HG03175 (cell line): ENCODE results near the gene ZNF200.
A peak's percentile ranks its signal among the peaks of the same experiment; 100 is the strongest.
"Not testable (repeated sequence)": the region's sequence is repeated elsewhere in the genome, so short reads cannot be mapped to it uniquely, and the experiment has no call there.

ENCODE experiments used
- ATAC-seq: cut with Tn5 transposase; IDR thresholded peaks from one replicate; pipeline ENCODE4 v1.9.1; 2021; ENCODE audit warnings: mild to moderate bottlenecking, moderate library complexity; ENCODE audit not compliant: unreplicated experiment

ZNF200 gene, protein sequence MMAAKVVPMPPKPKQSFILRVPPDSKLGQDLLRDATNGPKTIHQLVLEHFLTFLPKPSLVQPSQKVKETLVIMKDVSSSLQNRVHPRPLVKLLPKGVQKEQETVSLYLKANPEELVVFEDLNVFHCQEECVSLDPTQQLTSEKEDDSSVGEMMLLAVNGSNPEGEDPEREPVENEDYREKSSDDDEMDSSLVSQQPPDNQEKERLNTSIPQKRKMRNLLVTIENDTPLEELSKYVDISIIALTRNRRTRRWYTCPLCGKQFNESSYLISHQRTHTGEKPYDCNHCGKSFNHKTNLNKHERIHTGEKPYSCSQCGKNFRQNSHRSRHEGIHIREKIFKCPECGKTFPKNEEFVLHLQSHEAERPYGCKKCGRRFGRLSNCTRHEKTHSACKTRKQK

GRCh38 chr16:3234857-3235561, at the start of gene ZNF200:
Gene ZNF200 (minus strand): TSS chr16:3235158. CDS start chr16:3233755, 1,403 bp downstream.
- peak; percentile 90 for ATAC-seq

DNA sequence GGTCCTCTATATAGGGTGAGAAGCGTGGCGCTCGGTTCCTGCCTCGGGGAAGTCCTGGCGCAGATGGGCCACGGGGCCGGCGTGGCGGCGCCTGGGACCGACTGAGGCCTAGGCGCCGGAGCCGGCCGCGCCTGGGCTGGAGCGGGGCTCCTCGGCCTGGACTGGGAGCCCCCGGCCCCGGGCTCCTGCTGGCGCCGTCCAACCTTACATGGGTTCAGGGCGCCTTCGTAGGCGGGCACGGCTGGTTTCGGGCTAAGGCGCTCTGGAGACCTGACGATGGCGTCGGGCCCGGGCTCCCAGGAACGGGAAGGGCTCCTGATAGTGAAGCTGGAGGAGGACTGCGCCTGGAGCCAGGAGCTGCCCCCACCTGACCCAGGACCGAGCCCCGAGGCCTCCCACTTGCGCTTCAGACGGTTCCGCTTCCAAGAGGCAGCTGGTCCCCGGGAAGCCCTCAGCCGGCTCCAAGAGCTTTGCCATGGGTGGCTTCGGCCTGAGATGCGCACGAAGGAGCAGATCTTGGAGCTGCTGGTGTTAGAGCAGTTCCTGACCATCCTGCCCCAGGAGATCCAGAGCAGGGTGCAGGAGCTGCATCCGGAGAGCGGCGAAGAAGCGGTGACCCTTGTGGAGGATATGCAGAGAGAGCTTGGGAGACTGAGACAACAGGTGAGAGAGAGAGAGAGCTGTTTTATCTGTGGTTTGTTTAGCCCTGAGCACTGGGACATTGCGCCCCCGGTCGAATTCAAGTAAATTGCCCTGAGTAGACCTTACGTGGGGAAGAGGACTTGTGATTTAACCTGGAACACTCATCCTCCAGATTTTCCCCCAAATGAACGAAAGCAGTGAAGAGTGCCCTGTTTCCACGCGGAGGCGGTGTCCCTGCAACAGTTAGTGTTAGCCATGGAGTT, 48.8 kb upstream of the ZNF200 start:
- ATAC-seq: no peak

DNA sequence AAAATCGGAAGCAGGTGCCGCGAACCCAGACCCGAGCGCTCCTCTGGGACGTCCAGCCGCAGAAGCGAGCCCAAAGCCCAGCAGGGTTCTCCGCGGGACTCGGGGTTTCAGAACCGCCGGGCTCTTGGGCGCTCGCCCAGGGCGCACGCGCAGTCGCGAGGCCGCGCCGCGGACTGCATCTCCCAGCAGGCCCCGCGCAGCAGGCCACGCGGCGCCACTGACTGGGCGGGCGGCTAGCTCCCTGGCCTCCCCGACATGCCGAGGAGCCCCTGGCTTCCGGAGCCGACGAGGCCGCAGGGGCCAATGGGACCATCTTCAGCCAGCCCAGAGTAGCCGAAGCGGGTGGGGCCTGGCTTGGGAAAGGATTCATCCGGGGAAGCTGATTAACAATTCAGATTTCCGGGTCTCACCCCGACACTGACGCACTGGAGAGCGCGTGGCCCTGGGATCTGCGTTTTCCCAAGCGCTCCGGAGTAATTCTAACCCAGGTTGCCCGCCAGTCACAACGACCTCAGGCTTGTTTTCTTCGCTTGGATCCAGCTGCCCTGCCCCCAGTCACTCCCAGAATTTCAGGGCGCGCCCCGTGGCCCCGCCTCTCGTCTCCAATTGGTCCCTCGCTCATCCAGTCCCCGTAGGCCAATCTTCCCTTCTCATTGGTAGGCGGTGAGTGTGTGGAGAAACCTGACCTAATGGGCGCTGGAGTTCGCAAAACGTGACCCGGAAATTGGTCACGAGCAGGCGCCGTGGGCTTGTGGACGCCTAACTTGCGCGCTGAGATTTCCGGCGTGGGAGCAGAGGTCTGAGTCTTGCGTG, 48.0 kb upstream of the ZNF200 start, which contains the start of gene ZNF263:
TSS of gene ZNF263 (plus strand) at position 762 of the 813 bp plus-strand sequence. CDS start 328 bp downstream, outside the sequence.
- peak; percentile 81 for ATAC-seq

- peak; percentile 33 for ATAC-seq
Measured at GRCh38 chr16:3282103-3282729, 47.3 kb upstream of the ZNF200 start.

- no peak for ATAC-seq
Measured at GRCh38 chr16:3281222-3281820, 46.4 kb upstream of the ZNF200 start.

- ATAC-seq: no peak
Measured at GRCh38 chr16:3276679-3277078, 41.7 kb upstream of the ZNF200 start.

GRCh38 chr16:3274947-3275346, 40.0 kb upstream of the ZNF200 start:
- ATAC-seq: no peak

DNA sequence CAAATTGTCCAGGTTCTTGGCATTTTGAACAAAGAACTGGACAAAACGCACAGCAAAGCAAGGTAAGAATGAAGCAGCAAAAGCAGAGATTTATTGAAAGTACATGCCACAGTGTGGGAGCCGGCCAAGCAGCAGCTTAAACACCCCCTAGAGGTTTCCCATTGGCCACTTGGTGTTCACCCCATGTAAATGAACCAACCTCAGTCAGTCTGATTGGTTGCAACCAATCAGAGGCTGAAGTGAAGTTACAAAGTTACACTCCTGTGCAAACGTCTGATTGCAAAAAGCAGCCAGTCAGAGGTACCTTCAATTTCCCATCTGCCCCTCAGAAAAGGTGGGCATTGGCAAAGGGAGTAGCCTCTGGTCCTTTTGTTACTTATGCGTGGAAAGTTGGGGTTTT, 39.5 kb upstream of the ZNF200 start:
- no peak for ATAC-seq

- not testable (repeated sequence) for ATAC-seq
Measured at GRCh38 chr16:3271281-3271680, 36.3 kb upstream of the ZNF200 start.

DNA sequence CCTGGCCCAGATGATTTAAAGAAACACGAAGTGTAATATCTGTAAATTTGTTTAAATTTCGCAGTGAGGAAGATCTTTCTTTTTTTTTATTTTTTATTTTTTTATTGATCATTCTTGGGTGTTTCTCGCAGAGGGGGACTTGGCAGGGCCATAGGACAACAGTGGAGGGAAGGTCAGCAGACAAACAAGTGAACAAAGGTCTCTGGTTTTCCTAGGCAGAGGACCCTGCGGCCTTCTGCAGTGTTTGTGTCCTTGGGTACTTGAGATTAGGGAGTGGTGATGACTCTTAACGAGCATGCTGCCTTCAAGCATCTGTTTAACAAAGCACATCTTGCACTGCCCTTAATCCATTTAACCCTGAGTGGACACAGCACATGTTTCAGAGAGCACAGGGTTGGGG, 35.8 kb upstream of the ZNF200 start:
- not testable (repeated sequence) for ATAC-seq

DNA sequence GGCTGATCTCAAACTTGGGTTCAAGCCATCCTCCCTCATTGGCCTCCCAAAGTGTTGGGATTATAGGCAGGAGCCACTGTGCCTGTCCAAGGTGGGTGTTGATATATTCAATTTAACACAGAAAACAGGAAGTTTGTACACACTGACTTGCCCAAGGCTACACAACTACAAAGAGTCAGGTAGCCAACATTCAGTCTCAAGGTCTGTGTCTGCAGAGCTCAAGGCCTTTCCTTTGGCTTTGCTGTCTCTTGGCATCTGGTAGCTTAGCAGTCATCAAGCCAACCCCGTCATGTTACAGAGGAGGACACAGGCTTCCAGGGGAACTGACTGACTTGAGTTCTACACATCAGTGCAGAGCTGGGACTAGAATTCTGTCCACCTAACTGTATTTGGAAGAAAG, 33.3 kb upstream of the ZNF200 start:
- ATAC-seq: no peak

- no peak for ATAC-seq
Measured at GRCh38 chr16:3266873-3267537, 32.0 kb upstream of the ZNF200 start.

DNA sequence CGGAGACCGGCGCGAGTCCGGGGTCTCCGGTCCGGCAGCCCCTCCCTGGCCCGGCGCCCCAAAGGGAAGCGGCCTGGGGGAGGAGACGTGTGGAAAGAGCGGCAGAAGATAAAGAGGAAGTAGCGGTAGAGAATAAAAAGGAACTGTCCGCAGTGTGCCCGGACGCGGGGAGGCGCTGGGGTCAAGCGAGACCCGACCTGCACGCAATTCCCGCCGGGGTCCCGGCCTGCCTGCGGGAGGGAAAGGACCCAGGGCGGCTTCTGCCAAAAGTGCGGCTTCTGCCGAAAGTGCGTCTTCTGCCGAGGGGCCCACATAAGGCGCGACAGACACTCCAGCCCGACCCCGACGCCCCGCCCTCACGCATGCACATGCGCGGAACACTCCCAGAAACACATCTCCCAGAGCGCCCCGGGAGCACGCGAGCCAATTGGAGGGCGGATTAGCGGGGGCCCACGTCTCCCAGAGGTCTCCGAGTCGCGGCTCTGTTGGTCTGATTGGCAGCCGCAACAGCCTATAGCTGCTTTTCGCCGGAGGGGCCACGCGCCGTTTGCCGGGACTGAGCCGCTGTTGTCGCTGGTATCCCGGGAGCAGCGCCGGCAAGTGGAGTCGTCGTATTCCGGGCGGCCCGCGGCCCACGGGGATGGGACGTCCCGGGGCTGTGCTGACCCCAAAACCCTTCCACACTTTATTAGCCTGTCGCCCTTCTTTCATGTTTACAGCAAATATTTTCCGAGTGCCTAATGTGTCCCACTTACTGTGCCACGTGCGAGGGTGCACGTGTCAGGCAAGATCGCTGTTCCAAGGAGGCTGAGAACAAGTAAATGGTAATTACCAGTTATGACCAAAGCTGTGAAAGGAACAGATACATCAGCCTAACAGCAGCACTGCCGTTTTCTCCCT, 29.4 kb upstream of the ZNF200 start:
- ATAC-seq: peak; percentile 87

DNA sequence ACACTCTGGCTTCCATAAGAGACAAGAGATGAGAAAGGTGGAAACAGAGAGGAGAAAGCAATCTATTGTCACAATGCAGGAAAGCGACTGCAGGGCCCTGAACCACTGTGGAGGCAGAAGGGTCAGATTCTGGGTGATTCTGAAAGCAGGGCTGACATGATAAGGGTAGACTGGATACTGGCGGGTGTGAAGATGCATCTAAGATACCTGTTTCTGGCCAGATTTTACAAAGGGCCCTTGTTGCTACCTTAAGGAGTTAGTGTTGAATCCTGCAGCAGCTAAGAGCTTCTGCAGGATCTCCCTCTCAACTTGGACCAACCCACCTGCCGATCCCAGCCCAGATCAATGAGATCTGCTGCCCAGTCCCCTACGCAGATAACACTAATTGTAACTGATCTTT, 27.6 kb upstream of the ZNF200 start:
- ATAC-seq: no peak

- no peak for ATAC-seq
Measured at GRCh38 chr16:3259836-3260235, 24.9 kb upstream of the ZNF200 start.

GRCh38 chr16:3256866-3257465, 22.0 kb upstream of the ZNF200 start:
- ATAC-seq: no peak

DNA sequence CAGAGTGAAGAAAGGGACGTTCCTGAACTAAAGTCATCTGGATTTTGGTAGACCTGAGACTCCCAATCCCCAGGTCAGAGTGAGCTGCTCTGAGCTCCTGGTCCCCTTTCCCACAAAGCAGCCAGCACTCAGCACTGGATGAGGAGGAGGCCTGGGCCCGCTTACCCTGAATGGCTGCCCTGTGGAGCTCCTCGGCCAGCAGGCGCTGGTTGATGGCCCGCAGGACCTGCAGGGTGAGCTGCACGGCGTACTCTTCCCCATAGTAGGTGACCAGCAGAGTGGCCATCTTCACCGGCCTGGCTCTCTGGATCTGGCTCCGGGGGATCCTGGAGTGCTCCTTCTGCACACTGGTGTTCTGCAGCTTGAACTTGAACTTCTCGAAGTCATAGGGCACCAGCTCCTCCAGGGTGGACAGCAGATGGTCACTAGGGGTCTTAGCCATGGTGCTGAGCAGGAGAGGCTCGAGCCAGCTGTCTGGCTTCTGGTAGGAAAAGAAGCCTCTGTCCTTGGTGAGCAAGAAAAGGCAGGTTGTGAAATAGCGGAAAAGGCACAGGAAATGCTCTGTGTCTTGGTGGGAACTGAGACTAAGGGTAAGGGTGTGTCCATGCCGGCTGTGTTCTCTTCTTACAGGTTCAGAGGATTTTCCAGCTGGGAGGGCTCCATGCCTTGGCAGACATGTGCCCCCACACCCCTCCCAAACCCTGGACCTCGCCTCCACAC, 21.3 kb upstream of the ZNF200 start, which contains the start of gene MEFV:
TSS of gene MEFV (minus strand) at position 488 of the 720 bp plus-strand sequence. CDS start at position 442, 46 bp downstream.
- ATAC-seq: no peak
